Activated CD4-positive, alpha-beta T cell treated with anti-CD3 and anti-CD28 coated beads for 48 hours (primary cell): Measurements from ENCODE around the gene DNAJC3.
"Not testable (repeated sequence)": the region's sequence is repeated elsewhere in the genome, so short reads cannot be mapped to it uniquely, and the experiment has no call there.

ENCODE experiments used
- DNase-seq: peaks from one replicate; pipeline ENCODE4 v3.0.0-alpha.2; 2020

DNAJC3 gene

DNA sequence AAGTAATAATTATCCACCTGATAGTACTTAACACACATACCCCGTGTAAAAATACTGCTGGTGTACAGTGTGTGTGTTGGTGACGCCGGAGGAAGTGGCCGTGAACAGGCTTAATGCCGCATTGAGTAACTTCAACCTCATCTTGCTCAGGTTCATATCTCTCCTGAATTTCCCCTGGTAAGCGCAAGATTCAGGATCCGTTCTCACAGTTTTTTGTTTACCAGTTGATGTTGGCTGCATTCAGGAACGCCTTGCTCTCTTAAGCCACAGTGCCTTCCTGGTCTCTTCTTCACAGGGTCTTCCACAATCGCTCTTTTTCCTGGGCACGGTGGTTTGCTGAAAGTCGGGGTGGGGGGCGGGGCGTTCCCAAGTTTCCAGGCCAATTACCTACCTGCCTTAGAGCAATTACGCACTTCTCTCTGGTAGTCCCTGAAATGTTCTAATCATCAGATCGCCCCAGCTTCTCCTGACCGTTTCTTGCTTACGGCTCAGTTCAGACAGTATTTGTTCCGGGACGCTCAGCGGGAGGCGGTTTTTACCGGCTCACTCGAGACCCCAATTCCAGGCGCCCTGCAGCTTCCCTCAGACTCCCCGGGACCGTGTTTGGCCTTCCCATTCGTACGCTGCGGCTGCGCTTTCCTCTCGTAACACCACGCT, 706 bp upstream of the DNAJC3 start:
- peak; percentile 29 for DNase-seq

DNA sequence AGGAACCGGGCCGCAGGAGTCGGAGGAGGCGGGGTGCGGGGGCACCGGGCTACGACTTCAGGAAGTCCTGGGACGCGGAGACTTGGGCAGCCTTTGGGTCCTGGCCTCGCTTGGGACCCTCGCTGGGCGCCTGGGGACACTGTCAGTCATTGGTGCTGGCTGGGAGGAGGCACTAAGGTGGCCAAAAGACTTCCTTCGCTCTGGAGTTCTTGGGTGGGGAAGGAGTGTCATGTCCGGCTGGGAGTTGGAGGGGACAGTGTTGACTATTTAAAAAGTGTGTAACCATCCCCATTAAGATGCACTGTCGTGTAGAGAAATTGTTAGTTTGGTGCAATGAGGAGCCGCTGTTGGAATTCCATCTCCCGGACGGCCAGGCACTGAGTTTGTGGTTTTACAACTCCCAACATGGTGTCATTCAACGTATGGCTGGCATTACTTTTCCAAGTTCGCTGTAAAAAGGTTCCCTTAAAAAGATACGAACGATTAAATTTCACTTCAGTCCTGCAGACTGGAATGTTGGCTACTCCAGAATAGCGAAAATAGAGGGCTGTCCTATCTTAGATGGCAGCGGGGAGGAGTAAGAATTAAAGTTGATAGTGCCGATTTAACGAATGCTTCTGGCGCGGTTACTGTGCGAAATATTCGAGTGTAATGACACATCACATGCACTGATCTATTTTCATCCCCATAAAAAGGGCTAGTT, 776 bp downstream of the DNAJC3 start:
- DNase-seq, result no peak

DNA sequence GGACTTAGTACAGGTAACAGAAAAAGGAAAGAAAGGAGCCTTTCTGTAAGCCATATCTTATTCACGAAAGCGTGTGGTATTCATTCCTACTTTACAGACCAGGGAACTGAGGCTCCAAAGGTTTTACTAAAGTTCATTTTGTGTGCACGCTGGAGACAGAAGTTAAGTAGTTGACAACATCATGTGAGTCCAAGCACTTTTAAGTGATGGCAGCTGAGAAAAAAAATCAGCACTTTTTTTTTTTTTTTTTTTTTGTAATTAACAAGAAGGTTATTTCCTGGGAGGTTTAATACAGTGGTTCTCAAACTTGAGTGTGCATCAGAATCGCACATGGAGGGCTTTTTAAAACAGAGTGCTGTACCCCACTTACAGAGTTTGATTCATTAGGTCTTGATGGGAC, 2.0 kb downstream of the DNAJC3 start:
- no peak for DNase-seq

DNA sequence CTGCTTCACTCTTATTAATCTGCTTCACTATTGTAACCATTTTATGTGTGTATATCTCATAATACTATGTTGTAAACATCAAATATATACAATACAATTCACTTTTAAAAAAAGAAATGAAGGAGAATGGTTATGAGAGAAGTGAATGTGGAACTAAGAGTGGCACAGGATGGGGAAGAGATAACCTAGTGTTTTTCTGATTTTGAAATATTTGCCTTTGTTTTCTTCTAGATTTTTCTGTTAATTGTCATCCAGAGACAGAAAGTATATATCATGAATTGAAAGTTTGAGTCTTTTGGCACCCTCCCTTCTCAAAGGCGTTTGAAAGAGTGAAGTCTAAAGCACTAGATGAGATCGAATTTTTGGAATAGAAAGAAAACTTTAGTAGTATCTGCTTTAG, 2.8 kb downstream of the DNAJC3 start:
- DNase-seq, result no peak

DNA sequence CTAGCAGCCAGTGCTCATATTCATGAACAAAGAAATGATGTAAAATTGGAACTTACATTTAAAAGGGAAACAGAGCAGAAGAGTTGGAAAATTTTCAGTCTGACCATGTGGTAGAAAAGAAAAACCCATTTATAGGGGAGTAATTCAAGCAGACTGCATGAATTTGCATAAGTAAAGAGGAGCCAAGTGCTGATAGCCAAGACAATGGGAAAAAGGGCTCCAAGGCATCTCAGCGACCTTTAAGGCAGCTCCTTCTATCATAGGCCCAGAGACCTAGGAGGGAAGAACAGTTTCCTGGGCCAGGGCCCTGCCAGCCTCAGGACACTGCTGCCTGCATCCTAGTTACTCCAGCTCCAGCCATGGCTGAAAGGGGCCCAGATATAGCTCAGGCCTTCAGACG, 7.5 kb downstream of the DNAJC3 start:
- no peak for DNase-seq

DNA sequence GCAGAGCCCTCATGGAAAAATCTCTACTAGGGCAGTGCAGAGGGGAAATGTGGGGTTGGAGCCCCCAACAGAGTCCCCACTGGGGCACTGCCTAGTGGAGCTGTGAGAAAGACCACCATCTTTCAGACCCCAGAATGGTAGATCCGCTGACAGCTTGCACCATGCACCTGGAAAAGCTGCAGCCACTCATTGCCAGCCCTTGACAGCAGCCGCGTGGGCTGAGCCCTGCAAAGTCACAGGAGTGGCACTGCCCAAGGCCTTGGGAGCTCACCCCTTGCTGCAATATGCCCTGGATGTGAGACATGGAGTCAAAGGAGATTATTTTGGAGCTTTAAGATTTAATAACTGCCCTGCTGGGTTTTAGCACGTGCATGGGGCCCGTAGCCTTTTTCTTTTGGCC, 8.0 kb downstream of the DNAJC3 start:
- not testable (repeated sequence) for DNase-seq

DNA sequence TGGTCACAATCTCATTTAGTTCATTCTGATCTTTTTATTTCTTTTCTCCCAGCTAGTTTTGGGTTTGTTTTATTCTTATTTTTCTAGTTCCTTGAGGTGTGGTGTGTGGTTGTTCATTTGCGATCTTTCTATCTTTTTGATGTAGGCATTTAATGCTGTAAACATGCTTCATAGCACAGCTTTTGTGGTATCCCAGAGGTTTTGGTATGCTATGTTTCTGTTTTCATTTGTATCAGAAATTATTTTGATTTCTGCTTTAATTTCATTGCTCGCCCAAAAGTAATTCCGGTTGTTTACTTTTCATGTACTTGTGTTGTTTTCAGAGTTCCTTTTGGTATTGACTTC, 12.6 kb downstream of the DNAJC3 start:
- DNase-seq, result no peak

DNA sequence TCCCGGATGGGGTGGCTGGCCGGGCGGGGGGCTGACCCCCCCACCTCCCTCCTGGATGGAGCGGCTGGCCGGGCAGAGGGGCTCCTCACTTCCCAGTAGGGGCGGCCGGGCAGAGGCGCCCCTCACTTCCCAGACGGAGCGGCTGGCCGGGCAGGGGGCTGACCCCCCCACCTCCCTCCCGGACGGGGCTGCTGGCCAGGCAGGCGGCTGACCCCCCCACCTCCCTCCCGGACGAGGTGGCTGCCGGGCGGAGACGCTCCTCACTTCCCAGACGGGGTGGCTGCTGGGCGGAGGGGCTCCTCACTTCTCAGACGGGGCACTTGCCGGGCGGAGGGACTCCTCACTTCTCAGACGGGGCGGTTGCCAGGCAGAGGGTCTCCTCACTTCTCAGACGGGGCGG, 14.0 kb downstream of the DNAJC3 start:
- DNase-seq, result not testable (repeated sequence)

DNA sequence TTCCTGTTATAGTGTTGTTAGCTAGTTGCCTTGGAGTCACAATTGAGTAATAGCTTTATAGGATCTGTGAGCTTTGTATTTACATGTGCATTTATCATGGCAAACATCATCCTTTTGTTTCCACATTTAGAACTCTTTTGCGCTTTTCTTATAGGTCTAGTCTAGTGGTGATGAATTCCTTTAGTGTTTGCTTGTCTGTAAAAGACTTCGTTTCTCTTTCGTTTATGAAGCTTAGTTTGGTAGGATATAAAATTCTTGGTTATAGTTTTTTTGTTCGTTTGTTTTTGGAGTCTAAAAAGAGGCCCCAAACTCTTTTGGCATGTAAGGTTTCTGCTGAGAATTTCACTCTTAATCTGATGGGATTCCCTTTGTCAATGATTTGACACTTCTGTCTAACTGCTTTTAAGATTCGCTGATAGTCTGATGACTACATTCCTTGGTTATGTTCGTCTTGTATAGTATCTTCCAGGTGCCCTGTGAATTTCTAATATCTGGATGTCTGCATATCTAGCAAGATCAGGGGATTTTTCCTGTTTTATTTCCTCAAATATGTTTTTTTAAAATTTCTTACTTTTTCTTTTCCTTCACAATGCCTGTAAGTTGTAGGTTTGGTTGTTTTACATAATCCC, 20.2 kb downstream of the DNAJC3 start:
- DNase-seq, result no peak

DNA sequence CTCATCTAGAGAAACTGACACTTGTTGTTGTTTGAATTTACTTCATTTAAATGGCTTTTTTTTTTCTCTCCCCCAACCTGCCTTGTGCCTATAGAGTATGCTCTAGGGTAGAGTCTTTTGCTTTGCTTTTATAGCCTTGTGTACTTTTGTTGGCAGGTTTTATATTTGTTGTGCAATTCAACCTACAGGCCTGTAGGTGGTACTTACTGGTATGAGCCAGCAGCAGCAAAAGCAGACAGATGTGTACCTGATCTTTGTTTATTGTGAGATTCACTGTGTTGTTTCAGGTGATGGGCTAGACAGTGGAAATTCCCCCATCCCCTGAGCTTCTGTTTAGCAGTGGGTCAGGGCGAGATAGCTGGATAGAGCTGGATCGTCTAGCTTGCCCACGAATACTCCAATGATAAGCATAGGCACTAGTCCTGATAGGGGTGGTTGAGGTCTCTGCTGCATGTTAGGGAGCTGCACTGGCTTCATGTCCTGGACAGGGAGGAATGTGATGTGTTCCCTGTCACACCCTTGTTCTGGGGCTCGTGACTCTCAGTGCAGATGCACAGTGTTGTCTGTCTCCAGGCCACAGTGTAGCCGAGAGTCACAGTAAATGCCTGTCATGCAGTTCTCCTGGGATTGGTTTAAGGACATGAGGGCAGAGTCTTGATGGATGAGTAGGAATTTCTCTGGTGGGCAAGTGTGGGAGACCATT, 21.3 kb downstream of the DNAJC3 start:
- no peak for DNase-seq

DNA sequence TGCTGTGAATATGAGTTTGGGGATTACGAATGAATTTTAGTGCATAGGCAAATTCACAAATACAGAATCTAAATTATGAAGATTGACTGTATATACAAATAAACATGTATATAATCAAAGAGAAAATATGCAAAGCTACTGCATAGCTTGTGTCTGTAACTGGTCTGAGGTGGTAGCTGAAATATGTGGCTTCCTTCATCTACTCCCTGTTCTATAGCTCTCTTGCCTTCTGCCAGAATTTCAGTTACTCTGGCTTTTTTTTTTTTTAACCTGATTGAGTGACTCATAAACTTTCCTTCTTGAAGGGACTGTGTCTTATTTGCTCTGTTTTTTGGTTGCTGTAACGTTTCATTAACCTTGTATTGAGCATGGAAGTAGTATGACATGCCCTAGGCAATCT, 26.6 kb downstream of the DNAJC3 start:
- DNase-seq, result no peak

DNA sequence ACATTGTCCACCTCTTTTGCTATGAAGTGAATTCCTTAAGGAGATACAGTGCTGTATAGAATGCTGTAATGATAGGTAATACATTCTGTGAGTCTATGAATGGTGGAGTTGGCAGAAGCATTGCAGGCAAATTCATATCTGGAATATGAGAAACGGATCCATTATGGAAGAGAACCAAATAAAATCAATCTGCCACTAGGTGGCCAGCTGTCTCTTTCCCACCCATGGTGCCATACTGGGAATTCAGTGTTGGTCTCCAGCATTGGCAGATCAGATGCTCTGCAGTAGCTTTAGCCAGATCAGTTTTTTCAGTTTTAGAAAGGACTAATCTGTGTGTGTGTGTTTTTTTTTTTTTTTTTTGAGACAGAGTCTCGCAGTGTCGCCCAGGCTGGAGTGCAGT, 27.6 kb downstream of the DNAJC3 start:
- no peak for DNase-seq

DNA sequence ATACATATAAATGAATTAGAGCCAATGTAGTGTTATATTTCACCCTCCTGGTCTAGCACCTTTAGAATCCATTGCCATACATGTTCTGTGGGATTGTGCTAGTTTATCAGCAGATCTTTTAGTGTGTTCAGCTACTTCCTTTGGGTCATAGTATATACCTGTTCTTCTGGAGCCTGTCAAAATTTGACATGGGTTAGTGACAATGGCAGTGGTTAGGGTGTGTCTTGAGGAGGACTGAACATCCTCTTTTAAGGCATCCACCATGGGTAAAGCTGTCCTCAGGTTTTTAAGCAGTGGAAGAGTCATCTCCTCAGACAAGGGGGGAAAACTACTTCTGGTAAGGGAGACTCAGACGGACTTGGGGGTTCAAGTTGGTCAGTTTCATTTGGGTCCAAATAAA, 29.4 kb downstream of the DNAJC3 start:
- no peak for DNase-seq

DNA sequence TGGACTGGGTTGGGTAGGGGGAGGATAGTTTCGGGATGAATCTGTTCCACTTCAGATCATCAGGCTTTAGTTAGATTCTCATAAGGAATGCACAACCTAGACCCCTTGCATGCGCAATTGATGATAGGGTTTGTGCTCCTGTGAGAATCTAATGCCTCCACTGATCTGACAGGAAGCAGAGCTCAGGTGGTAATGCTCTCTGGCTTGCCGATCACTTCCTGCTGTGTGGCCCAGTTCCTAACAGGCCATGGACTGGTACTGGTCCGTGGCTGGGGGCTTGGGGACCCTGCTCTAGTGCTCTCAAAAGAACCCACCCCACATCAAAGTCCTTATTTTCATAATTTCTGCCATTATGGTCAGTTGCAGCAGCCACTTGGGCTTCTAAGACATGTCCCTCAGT, 30.1 kb downstream of the DNAJC3 start:
- no peak for DNase-seq

DNA sequence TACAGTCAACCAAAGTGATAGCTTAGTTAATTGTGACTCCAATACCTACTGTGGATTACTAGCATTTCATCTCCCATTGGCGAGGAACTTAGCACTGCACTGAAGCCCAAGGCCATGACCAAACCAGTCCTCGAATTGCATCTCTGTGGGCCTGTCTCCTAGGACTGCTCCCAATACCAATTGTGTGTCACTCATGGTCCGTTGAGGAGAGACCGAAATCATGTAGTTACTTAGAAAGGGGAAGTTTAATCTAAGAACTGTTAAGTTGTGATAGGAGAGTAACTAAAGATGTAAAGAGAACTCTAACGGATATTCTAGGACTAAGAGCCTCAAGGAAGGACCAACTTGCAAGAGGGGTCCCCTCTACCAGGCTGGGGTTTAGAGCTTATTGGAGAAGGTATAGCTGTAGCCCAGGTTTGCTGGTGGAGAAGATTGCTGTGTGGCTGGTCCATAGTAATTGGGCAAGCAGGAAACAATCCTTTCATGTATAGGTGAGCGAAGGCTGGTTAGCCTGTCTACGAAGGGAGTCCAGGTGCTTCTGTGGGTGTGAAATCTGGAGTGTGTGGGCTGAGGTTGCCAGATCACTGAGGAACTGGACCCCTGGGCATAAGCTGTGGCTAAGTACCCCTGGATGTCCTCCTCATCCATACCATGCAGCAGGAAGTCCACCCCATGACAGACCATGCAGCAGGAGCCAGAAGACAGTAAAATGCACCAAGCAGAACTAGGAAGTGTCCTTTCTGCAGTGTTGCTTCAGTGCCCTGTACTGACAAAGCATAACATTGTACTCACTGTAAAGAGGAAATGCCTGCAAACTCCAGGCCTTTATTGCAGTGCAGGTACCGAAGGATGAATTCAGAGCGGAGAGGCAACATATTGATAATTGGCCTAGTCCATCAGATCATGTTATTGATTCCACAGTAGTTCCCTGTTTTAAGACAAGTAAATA, 30.8 kb downstream of the DNAJC3 start:
- DNase-seq, result no peak

DNA sequence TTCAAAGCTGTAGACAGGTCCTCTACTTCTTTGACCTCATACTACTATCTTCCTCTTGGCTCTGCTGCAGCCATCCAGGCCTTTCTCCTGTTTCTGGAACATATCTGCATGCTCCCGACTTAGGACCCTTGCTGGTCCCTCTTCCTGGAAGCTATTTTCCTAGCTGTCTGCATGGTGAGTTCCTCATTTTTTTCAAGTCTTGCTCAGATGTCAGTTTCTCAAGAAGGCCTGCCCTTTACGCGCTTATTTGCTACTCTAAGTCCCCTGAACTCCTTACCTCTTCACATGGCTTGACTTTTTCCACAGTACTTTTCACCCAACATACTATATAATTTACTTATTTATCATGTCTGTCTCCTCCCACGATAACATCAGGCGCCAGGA, 31.4 kb downstream of the DNAJC3 start:
- no peak for DNase-seq

DNA sequence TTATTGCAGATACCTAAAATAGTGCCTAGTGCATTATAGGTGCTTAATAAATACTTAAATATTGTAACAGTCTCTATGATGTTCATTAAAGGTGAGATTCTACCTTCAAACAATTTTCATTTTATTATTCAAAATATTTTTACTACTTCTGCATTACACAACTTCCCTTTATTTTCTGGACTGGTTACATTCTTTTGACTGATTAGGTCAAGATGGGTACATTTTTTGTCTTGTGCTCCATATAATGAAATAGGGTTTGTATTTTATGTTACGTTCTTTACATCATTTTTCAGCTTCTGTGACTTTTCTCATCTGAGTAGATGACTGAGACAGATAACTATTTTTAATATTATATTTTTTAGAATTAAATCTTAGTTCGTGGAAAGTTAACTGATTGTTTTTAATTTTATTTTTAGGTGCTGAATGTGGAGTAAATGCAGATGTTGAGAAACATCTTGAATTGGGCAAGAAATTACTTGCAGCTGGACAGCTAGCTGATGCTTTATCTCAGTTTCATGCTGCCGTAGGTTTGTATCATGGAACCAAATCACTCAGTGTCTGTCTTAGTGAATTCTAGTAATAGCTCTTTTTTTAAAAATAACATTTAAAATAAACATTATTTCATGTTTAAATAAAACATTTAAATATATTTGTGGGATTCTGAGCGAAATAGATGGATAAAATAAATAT, 32.0 kb downstream of the DNAJC3 start:
- DNase-seq, result no peak

DNA sequence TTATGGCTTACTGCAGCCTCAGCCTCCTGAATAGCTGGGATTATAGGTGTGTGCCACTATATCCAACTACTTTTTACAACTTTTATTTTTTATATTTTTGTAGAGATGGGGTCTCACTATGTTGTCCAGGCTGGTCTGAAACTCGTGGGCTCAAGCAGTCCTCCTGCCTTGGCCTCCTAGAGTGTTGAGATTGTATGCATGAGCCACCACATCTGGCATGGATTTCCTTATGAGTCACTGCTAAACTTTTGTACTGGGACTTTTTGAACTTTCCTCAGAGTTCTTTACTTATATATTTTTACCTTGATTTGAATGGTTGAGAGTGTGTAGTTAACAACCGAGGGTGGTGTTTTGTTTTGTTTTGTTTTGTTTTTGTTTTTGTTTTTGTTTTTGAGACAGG, 33.4 kb downstream of the DNAJC3 start:
- no peak for DNase-seq

DNA sequence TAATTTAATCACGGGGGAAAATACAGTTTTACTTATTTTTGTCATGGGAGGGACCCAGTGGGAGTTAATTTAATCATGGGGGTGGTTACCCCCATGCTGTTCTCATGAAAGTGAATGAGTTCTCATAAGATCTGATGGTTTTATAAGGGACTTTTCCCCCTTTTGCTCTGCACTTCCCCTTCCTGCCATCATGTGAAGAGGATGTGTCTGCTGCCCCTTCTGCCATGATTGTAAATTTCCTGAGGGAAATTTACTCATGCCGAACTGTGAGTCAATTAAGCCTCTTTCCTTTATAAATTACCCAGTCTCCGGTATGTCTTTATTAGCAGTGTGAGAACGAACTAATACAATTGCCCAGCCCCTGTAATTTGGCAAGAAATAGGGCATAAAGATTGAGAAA, 35.9 kb downstream of the DNAJC3 start:
- DNase-seq, result not testable (repeated sequence)

DNA sequence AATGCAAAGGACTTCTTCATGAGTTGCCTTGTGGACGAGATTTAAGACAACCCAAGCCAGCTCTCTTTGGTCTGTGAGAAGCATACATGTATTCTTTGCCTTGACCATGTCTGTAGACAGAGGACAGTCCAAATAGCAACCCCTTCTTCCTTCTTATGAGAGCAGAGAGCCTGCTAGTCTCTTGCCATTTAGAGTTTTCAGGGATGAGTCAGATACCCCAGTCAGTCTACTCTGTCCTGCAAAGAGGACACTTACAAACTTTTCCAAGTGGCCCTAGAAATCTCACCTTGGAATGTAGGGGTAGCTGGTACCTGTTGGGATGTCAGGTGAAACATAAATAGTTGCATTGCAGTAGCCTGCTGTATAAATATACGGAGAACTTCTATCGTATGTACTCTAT, 36.7 kb downstream of the DNAJC3 start:
- DNase-seq, result no peak

DNA sequence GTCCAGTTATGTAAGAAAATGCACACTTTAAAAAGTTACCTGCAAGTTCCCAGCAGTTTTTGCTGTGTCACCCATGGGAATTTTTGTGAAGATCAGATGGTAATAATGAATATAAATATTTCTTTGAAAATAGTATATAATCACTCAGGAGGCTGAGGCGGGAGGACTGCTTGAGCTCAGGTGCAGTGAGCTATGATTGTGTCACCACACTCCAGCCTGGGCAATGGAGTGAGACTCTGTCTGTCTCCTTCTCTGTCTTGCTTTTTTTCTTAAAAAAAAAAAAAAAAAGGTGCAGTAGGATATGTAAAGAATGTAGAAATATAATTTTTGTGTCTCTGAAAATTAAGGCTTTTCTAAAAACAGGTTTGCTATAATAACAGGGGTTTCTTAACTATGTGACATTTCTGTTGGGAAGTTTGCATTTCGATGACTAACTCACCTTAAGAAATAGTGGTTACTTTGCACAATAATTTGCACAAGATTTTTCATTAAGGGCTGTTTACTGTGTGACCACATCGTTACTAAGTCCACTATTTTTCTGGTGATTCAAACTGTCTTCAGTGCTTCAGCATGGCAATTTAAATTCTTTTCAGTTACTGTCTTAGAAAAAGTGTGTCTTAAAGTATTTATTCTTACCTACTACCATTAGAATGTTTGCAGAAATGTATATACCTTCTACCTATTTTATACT, 37.3 kb downstream of the DNAJC3 start:
- no peak for DNase-seq

DNA sequence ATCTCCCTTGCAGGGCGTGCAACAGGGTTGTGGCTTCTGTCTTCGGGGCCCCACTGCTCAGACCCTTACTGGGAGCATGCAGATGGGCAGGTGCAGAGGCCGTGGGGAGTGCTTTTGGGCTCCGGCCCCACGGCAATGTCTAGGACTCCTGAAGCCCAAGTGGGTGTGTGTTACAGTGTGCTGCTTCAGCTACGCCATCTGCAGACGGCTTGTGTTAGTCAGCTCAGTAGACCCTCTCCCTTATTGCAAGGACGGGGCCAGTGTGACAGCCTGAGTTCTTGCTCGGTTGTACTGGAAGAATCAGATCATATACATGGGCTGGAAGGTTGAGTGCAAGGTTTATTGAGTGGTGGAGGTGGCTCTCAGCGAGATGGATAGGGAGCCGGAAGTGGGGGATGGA, 39.3 kb downstream of the DNAJC3 start:
- DNase-seq, result no peak
